HG03095 (cell line): Measurements from ENCODE around the gene LPA.

Experiments used
- ATAC-seq: cut with Tn5 transposase; IDR thresholded peaks from one replicate; pipeline ENCODE4 v1.9.1; 2021; ENCODE audit warnings: moderate library complexity; ENCODE audit not compliant: unreplicated experiment

The LPA gene

DNA sequence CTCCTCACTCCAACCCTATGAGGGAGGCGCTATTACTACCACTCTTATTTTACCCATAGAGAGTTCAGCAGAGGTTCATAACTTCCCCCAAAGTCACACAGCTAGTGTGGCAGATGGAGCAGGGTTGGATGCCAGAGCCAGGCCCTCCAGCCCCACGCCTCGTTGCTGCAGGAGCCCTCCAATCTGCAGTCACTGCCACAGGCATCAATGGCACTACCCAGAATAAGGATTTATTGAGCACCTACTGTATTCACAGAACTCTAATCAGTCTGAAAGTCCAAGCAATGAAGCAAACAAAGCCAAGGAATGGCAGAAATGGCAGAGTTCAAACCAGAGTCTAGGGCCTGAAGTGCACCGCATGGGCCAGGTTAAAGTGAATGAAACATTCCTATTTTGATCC is 144.9 kb downstream of the LPA start:
- ATAC-seq: no peak

DNA sequence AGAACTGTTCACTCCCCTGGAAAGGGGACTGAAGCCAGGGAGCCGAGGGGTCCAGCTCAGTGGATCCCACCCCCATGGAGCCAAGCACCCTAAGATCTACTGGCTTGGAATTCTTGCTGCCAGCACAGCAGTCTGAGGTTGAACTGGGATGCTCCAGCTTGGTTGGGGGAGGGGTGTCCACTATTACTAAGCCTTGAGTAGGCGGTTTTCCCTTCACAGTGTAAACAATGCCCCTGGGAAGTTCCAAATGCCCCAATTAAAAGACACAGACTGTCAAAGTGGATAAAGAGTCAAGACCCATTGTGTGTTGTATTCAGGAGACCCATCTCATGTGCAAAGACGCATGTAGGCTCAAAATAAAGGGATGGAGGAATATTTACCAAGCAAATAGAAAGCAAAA is 150.2 kb downstream of the LPA start:
- no peak for ATAC-seq

DNA sequence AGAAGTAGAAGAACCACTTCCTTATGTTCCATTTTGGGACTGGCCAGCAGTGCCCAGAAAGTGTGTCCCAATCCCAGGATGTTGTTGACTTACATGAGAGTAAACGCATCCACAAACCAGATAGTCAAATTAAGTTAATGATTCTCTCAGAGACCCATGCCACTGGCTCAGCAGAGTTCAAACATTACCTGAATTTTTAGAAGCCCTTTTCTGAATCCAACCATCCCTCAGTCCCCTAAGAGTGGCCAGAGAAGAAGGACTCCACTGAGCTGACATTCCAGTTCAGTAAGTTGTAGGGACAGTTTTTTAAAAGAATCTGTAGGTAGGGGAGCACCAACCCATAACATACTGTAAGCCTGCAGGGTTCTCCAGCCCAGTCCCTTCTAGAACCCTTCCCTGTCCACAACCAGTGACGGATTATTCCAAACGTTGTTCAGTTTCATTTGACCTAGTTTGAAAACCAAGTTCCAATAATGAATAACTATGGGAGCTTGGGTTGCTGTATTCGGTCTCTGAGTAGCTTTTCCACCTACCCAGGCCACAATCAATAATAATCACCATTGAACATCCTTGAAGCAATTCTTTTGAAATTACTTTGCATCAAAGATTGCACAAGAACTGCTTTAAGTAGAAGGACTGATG is 153.0 kb downstream of the LPA start:
- no peak for ATAC-seq

DNA sequence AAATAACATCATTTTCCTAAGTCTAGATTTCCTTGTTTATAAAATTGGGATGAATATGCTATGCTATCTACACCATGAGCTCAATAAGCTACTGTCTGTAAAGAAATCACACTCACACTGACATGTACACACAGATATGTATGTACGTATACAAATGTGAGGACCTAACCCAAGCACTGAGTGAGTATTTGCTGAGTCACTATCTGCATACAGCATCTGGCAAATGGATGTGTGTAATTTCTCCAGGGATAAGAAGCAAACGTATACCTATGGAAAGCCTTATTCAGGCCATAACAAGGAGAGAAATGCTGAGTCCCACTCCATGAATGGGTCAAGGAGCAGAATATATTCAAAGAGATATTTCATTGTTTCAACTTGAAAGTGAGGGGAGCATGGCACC is 153.9 kb downstream of the LPA start:
- ATAC-seq: no peak

DNA sequence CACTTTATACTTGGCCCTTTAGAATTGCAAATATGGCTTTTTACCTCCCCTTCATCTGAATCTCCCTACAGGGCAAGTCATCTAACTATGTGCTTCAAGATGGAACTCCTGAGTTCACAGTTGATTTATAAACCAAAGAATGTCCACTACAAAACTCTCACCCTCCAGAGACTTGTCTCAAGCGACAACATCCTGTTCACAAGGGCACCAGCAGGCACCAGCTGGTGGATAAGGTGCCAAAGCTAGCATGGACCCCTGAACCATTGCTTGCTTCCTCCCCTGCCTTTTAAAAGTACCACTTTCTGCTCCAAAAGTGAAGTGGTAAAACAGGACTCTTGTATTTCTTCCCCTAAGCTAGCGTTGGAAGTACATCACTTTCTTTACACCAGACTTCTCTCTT is 154.5 kb downstream of the LPA start:
- no peak for ATAC-seq

DNA sequence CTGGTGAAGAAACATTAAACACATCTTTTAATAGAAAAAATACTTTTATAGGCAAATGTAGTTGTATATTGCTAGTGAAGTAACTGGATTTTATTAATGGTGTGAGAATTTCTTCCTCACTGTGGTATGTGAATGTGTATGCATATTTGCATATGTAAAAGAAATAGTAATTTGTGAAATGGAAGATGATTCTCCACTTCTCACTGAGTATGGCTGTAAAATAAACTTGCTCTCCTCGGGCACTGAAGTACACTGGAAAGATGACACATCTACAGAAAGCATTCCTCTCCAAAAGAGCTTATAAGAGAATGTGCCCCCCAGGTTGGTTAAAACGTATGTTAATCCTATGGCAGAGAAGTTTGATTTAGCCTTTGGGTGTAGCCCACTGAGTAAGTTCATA is 155.5 kb downstream of the LPA start:
- ATAC-seq: no peak

DNA sequence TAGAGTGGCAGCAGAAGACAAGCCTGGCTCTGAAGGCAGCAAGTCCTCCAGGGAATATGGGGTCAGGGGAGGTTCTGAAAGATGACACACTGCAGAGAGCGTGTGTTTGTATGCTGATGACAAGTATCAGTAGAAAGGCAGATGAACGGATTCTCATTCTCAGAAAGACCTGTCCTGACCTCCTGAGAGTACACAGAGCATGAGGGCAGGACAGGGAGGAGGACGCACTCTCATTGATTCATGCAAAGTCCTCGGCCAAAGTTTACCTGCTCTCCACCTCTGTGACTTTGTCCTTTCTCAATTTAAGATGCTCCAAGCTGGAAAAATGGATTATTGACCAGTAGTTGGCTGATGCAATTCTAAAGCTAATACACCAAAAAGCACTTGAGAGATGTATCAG is 156.7 kb downstream of the LPA start:
- no peak for ATAC-seq

DNA sequence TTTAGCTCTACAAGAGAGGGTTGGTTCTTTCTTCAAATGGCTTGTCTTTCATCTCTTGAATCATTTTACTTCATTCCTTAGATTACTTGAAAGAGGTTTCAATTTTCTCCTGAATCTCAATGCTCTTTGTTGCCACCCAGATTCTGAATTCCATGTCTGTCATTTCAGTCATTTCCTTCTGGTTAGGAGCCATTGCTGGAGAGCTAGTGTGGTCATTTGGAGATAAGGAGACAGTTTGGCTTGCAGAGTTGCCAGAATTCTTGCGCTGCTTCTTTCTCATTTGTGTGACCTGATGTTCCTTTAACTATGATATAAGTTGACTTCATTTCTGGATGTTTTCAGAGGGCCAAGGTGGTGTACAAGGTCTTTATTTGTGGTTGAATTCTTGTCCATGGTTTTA is 158.1 kb downstream of the LPA start:
- ATAC-seq: no peak

DNA sequence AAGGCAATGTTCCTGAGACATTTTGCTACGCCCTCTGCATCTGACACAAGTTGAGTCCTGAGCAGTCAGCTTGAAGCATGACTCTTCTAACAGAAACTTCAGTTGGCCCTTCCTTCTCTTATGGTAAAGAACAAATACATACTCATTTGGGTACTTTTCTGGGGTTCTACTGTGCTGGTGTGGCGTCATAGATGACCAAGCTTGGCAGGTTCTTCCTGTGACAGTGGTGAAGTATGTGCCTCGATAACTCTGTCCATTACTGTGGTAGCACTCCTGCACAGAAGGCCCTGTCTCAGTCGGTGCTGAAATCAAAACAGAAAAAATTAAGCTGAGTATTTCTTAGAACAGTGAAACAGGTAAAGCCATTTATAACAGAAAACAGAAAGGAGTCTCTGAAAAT is 163.4 kb downstream of the LPA start:
- ATAC-seq: no peak

DNA sequence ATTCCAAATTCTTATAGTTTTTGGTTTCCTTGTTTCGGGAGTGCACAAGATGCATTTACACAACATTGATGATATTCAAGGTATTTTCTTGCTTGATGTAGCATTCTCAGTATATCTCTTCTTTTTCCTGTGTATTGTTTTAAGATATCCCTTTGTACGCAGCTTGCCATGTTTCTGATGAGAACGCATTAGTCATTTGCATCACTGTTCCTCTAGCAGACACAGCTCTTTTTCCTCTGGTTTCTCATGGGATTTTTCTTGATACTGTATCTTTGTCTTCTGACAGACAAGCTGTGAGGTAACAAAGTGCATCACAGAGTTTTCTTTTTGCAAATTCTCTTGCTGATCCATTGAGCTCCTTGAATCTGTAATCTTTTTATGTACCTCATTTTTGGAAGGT is 169.5 kb downstream of the LPA start:
- no peak for ATAC-seq

DNA sequence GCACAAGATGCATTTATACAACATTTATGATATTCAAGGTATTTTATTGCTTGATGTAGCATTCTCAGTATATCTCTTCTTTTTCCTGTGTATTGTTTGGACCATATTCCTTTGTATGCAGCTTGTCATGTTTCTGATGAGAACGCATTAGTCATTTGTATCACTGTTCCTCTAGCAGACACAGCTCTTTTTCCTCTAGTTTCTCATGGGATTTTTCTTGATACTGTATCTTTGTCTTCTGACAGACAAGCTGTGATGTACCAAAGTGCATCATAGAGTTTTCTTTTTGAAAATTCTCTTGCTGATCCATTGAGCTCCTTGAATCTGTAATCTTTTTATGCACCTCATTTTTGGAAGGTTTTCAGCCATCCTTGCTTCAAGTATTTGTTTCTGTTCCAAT is 175.0 kb downstream of the LPA start:
- ATAC-seq: no peak

DNA sequence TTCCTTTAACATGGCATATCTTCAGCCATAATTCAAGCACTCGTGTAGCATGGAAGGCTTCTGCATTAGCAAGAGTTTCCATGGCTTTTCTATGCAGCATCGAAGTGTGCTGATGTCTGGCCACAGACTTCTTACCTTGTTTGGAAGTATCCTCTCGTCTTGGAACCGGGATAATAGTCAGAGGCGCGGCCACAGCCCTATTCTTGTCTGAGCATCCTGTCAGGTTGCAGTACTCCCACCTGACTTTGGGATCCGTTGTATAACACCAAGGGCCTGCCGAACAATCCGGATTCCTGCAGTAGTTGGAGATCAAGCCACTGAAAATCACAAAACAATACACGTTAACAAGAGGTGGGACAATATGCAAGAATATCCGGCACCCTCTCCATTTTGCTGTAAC is 177.0 kb downstream of the LPA start:
- ATAC-seq: no peak
